GM18499 (cell line): ENCODE results near the gene HOMER3.
"Not testable (repeated sequence)": the region's sequence is repeated elsewhere in the genome, so short reads cannot be mapped to it uniquely, and the experiment has no call there.

Experiments
- ATAC-seq: cut with Tn5 transposase; IDR thresholded peaks from one replicate; pipeline ENCODE4 v1.9.1; 2021; ENCODE audit warnings: moderate number of reproducible peaks; ENCODE audit not compliant: insufficient read depth, unreplicated experiment

The HOMER3 gene

GRCh38 chr19:18904334-18905057 lies 36.5 kb downstream of the HOMER3 start:
- ATAC-seq: no peak

GRCh38 chr19:18903156-18904037 lies 37.6 kb downstream of the HOMER3 start:
- ATAC-seq: no peak

GRCh38 chr19:18902519-18902918 lies 38.5 kb downstream of the HOMER3 start:
- not testable (repeated sequence) for ATAC-seq

- ATAC-seq: no peak
These were observed 39.5 kb downstream of the HOMER3 start for GRCh38 chr19:18901491-18901890.

GRCh38 chr19:18900700-18901481 lies 40.1 kb downstream of the HOMER3 start:
- ATAC-seq: no peak

- ATAC-seq: no peak
These were observed 41.1 kb downstream of the HOMER3 start for GRCh38 chr19:18899624-18900560.

- ATAC-seq: no peak
These were observed 42.2 kb downstream of the HOMER3 start for GRCh38 chr19:18898607-18899408.

GRCh38 chr19:18898081-18898606 lies 42.9 kb downstream of the HOMER3 start:
- no peak for ATAC-seq

- ATAC-seq: no peak
These were observed 43.7 kb downstream of the HOMER3 start for GRCh38 chr19:18897094-18898029.

- ATAC-seq: no peak
These were observed 44.6 kb downstream of the HOMER3 start for GRCh38 chr19:18896421-18896841.

GRCh38 chr19:18895824-18896341 lies 45.1 kb downstream of the HOMER3 start, which contains the start of gene CERS1:
Gene CERS1, minus strand, starts transcription at chr19:18896158. Its CDS starts 86 bp downstream, at chr19:18896072.
- ATAC-seq: no peak

- no peak for ATAC-seq
These were observed 45.8 kb downstream of the HOMER3 start for GRCh38 chr19:18895038-18895823.

GRCh38 chr19:18894254-18895037 lies 46.6 kb downstream of the HOMER3 start:
- no peak for ATAC-seq

GRCh38 chr19:18893587-18894253 lies 47.3 kb downstream of the HOMER3 start:
- no peak for ATAC-seq
